NCI-H1694 (cell line): ENCODE measurements around the gene NTF3.

Experiments used
- DNase-seq: peaks from one replicate; lab custom pipeline; 2025; lab: John Stamatoyannopoulos, UW

The NTF3 gene

GRCh38 chr12:5432011-5432400 lies at the start of gene NTF3:
TSS of gene NTF3 (plus strand) at chr12:5432108. CDS start at chr12:5432325, 217 bp downstream.
- no peak for DNase-seq

GRCh38 chr12:5384015-5384414 lies 47.9 kb upstream of the NTF3 start:
- DNase-seq, result no peak

- DNase-seq, result no peak
Observed at GRCh38 chr12:5388581-5389535, 43.0 kb upstream of the NTF3 start.

GRCh38 chr12:5390174-5390799 lies 41.6 kb upstream of the NTF3 start:
- DNase-seq, result no peak

- no peak for DNase-seq
Observed at GRCh38 chr12:5391653-5392052, 40.3 kb upstream of the NTF3 start.

- no peak for DNase-seq
Observed at GRCh38 chr12:5392961-5393360, 38.9 kb upstream of the NTF3 start.

- no peak for DNase-seq
Observed at GRCh38 chr12:5395443-5396271, 36.3 kb upstream of the NTF3 start.

GRCh38 chr12:5396541-5396940 lies 35.4 kb upstream of the NTF3 start:
- no peak for DNase-seq

GRCh38 chr12:5399266-5399665 lies 32.6 kb upstream of the NTF3 start:
- no peak for DNase-seq

- DNase-seq, result no peak
Observed at GRCh38 chr12:5402009-5402935, 29.6 kb upstream of the NTF3 start.

- DNase-seq, result no peak
Observed at GRCh38 chr12:5403411-5403810, 28.5 kb upstream of the NTF3 start.

- DNase-seq, result no peak
Observed at GRCh38 chr12:5407034-5407856, 24.7 kb upstream of the NTF3 start.

- DNase-seq, result no peak
Observed at GRCh38 chr12:5409619-5410018, 22.3 kb upstream of the NTF3 start.

- DNase-seq, result no peak
Observed at GRCh38 chr12:5416571-5416970, 15.3 kb upstream of the NTF3 start.

GRCh38 chr12:5417500-5417899 lies 14.4 kb upstream of the NTF3 start:
- no peak for DNase-seq

- DNase-seq, result peak; percentile 39
Observed at GRCh38 chr12:5428332-5429221, 3.3 kb upstream of the NTF3 start.

- DNase-seq, result no peak
Observed at GRCh38 chr12:5429741-5430557, 2.0 kb upstream of the NTF3 start.
